K562 (cell line): ENCODE data around the gene EFNB3. TPM values are rescaled to one million over a fixed set of nuclear protein-coding genes. Genes with fewer than 3 reads are reported as not detected.

Source experiments
- DPF2 ChIP-seq: fragments of 450-650 bp; IDR thresholded peaks from 2 replicates; pipeline ENCODE4 v1.6.1; 2016
- FOXJ2 ChIP-seq: fragments of 200-800 bp; sonication (Bioruptor generic); IDR thresholded peaks from 2 replicates; pipeline ENCODE4 v1.6.1; 2016; ENCODE audit warnings: missing genetic modification characterization, missing compliant biosample characterization
- LARP7 ChIP-seq: fragments of 450-650 bp; IDR thresholded peaks from 2 replicates; pipeline ENCODE4 v1.6.1; 2016
- LCOR ChIP-seq: sonication (generic); formaldehyde crosslinking; IDR thresholded peaks from 2 replicates; pipeline ENCODE4 v1.8.0; 2022; ENCODE audit warnings: mild to moderate bottlenecking, missing genetic modification reagents
- POU5F1 ChIP-seq: fragments of 150-350 bp; IDR thresholded peaks from 2 replicates; pipeline ENCODE4 v1.6.1; 2014; ENCODE audit warnings: borderline replicate concordance, low read length, low read depth, mild to moderate bottlenecking; ENCODE audit not compliant: partially characterized antibody
- PTRF ChIP-seq: fragments of 450-650 bp; IDR thresholded peaks from 2 replicates; pipeline ENCODE4 v1.6.1; 2016; ENCODE audit warnings: mild to moderate bottlenecking, missing genetic modification characterization, missing compliant biosample characterization
- RCOR1 ChIP-seq, 2 experiments: IDR thresholded peaks; 2 replicates each; pipeline ENCODE4 v1.6.1; 2012; ENCODE audit warnings: low read depth in 2 of 2, low read length in 2 of 2, borderline replicate concordance in 1 of 2, improper control_type of control experiment in 1 of 2
- REST ChIP-seq, 2 experiments: fragments of 450-650 bp; formaldehyde crosslinking in 1 of 2; IDR thresholded peaks; 2 replicates each; pipeline versions ENCODE4 v1.4.0 to v1.6.1; 2014 to 2020; ENCODE audit warnings: mild to moderate bottlenecking in 2 of 2, borderline replicate concordance in 1 of 2, low read depth in 1 of 2
- THRB ChIP-seq: fragments of 450-650 bp; formaldehyde crosslinking; conservative IDR thresholded peaks from 2 replicates; pipeline ENCODE4 v1.4.0; 2022; ENCODE audit warnings: mild to moderate bottlenecking, missing genetic modification characterization
- ZNF282 ChIP-seq: sonication (generic); formaldehyde crosslinking; IDR thresholded peaks from 2 replicates; pipeline ENCODE4 v1.8.1; 2023; ENCODE audit warnings: missing genetic modification reagents
- ZNF740 ChIP-seq, 3 experiments: fragments of 200-800 bp in 1 of 3; sonication (Bioruptor generic) in 1 of 3; sonication (generic) in 1 of 3; formaldehyde crosslinking in 1 of 3; IDR thresholded peaks; 2 replicates each; pipeline versions ENCODE4 v1.6.1 to v1.8.0; 2016 to 2022; ENCODE audit warnings: mild to moderate bottlenecking in 2 of 3, missing compliant biosample characterization in 2 of 3, missing genetic modification characterization in 2 of 3, missing genetic modification reagents in 1 of 3
- polyA plus RNA-seq, 8 experiments: library from polyadenylated mRNA; depleted of rRNA in 4 of 8; stranded (reverse) in 5 of 8; unstranded in 3 of 8; fragments of >200 nt; fragmentation: Nextera tagmentation in 2 of 8; fragmentation: Illumina TruSeq in 1 of 8; extraction: Ambion mirVana in 2 of 8; extraction: Trizol in 1 of 8; gene quantifications; 2 replicates each; pipeline versions ENCODE4 v1.2.1 to v1.2.3, GENCODE V29; 2011 to 2014; ENCODE audit warnings: inconsistent platforms in 1 of 8, missing spikeins in 1 of 8
- total RNA-seq, 7 experiments: library from RNA; depleted of rRNA in 6 of 7; stranded (reverse); fragments of >200 nt in 6 of 7; fragmentation: Illumina TruSeq in 2 of 7; extraction: Trizol in 2 of 7; gene quantifications; 2 replicates each; pipeline versions ENCODE4 v1.2.1 to v1.2.3, GENCODE V29; 2011 to 2021; ENCODE audit warnings: low replicate concordance in 1 of 7
- TF ChIP-seq, protein P1 (sequence below): fragments of 450-650 bp; conservative IDR thresholded peaks from 2 replicates; pipeline ENCODE4 v1.6.1; 2016; ENCODE audit warnings: missing genetic modification characterization, low read depth, mild to moderate bottlenecking, missing compliant biosample characterization, moderate library complexity

The EFNB3 gene
- total and polyA plus RNA-seq, 9 of the 15 experiments (the other 6 are each of a cell fraction or from before 2014, with no cell fraction given), result not detected

DNA sequence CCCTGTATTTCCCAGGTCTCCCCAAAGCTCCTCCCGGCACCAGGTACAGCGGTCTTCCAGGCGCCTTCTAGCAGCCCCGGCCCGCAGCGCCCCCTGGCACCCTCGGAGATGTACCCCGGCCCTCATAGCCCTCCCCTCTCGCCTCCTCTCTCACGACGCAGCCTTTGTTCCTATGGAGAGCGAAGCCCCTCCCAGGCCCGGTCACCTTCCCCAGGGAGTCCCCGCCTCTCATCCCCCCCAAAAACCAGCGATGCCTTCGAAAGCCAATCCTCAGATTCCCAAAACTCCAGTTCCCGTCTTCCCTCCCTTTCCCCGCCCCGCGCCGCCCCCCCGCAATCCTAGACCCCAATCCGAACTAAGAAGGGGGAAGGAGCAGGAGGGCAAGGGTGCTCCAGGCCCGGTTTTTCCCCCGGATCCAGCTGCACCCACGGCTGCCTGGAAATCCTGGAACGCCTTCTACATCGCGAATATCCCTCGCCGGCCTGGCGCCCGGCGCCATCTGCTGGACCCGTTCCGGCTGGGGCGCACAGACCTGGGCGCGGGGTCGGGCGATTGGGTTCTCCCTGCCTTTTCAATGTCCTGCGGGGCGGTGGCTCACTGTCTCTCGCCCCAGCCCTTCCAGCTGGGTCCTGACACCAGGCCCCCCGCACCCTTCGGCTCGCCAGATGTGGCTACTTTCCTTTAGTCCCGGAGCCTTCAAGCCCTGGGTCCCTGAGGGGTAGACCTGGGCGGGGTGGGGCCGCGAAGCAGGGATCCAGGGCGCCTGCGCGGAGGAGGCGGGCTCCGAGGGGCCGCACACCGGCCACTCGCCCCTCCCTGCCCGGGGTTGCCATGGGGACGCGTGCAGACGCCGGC is 12.1 kb downstream of the EFNB3 start, which contains the start of gene DNAH2 (continued):
- no peak for TF ChIP-seq THRB
- peak; percentile 79 for TF ChIP-seq ZNF740 (CRISPR knock-in tag; IDR thresholded peaks at IDR 0.05)
- peak in 1 of 2 experiments; percentile 76; a peak in 1 of 4 replicates for TF ChIP-seq ZNF740 (tag; IDR thresholded peaks at IDR 0.05)
- TF ChIP-seq PTRF (tag), result no peak
- TF ChIP-seq DPF2, result no peak
- no peak for TF ChIP-seq POU5F1
- TF ChIP-seq LCOR, result 0 out of 2 replicates have a peak, but pooled peaks have one; percentile 57
- no peak for TF ChIP-seq RCOR1 (IDR thresholded peaks at IDR 0.05; ENCODE audit: borderline replicate concordance in 1 of 2, low read depth in 2 of 2, low read length in 2 of 2)
- no peak for TF ChIP-seq LARP7
- no peak for TF ChIP-seq ZNF282 (CRISPR knock-in tag)
- peak; percentile 57 for TF ChIP-seq REST (IDR thresholded peaks at IDR 0.05; ENCODE audit: borderline replicate concordance)
- TF ChIP-seq REST (CRISPR knock-in tag; IDR thresholded peaks at IDR 0.05; ENCODE audit: low read depth), result no peak
- no peak; the same call in 1 of the 2 replicates for TF ChIP-seq FOXJ2 (tag)
- TF ChIP-seq, protein P1, sequence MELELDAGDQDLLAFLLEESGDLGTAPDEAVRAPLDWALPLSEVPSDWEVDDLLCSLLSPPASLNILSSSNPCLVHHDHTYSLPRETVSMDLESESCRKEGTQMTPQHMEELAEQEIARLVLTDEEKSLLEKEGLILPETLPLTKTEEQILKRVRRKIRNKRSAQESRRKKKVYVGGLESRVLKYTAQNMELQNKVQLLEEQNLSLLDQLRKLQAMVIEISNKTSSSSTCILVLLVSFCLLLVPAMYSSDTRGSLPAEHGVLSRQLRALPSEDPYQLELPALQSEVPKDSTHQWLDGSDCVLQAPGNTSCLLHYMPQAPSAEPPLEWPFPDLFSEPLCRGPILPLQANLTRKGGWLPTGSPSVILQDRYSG (tag), result no peak
